ENCODE results near the gene NUMA1. TPM values are rescaled to one million over a fixed set of nuclear protein-coding genes. Genes with fewer than 3 reads are reported as not detected.

NUMA1 gene
- polyA plus RNA-seq, 1 donor from 2014 or later, result 116 TPM

DNA sequence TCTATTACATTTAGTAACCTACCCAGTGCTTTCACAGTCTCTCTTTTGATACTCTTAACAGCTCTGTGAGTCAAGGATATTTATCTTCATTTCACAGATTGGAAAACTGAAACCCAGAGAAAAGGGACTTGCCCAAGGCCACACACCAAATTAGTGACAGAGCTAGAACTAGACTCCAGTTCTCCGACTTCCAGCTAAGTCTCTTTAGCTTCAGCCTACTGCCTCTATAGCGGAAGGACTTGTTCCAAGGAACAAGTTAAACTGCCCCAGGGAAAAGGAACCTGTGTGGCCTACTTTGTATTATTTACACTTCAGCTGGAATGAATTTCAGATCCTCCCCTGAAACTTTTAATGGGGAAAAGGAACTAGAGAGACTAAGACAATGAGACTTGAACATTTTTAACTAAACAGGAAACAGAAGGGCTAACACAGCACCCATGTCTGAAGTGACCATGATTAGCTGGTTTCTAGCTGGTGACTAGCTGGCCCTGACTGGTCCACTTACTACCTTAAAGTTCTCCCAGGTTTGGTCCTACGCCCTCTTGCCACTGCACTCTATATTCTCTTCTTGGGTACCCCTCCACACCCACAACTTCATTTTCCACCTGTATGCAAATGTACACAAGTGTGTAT, 1.6 kb upstream of the NUMA1 start:
- Histone ChIP-seq H3K4me3 (ENCODE audit: low read length) (no peak overlapping the region), H3K4me2 (ENCODE audit: low read length) (no peak overlapping the region), H4K20me1 (ENCODE audit: insufficient read depth) (no peaks in the 10 kb centered on the region), H3F3A (ENCODE audit: insufficient read depth, low read length, poor library complexity, severe bottlenecking) (no peaks in the 10 kb centered on the region), H3K9me2 (ENCODE audit: insufficient read depth, low read length) (no peaks in the 10 kb centered on the region), H3K9ac (ENCODE audit: low read length) (no peak overlapping the region), H3K9me3 (ENCODE audit: low read length) (no peaks in the 10 kb centered on the region), H3K27me3 (ENCODE audit: insufficient read depth, low read depth, low read length) (no peaks in the 10 kb centered on the region), H2AFZ (ENCODE audit: low read depth, low read length) (no peak overlapping the region), H3K79me2 (replicated peaks; ENCODE audit: insufficient read depth, low read length) (peaks cover 33% of the 10 kb centered on the region), H3K27ac (ENCODE audit: low read length) (peak overlapping the region; percentile 90), H3K36me3 (ENCODE audit: insufficient read depth, low read length) (no peaks in the 10 kb centered on the region)
- TF ChIP-seq EP300 (conservative IDR thresholded peaks at IDR 0.05; ENCODE audit: poor library complexity, severe bottlenecking) (no peak), TAF1 (IDR thresholded peaks at IDR 0.05; ENCODE audit: low read depth) (no peak), EZH2 (IDR thresholded peaks at IDR 0.05; ENCODE audit: borderline replicate concordance, insufficient read depth, low read length, poor library complexity, severe bottlenecking) (no peak), POLR2AphosphoS5 (IDR thresholded peaks at IDR 0.05) (no peak)
- TF ChIP-seq, protein P1, sequence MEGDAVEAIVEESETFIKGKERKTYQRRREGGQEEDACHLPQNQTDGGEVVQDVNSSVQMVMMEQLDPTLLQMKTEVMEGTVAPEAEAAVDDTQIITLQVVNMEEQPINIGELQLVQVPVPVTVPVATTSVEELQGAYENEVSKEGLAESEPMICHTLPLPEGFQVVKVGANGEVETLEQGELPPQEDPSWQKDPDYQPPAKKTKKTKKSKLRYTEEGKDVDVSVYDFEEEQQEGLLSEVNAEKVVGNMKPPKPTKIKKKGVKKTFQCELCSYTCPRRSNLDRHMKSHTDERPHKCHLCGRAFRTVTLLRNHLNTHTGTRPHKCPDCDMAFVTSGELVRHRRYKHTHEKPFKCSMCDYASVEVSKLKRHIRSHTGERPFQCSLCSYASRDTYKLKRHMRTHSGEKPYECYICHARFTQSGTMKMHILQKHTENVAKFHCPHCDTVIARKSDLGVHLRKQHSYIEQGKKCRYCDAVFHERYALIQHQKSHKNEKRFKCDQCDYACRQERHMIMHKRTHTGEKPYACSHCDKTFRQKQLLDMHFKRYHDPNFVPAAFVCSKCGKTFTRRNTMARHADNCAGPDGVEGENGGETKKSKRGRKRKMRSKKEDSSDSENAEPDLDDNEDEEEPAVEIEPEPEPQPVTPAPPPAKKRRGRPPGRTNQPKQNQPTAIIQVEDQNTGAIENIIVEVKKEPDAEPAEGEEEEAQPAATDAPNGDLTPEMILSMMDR (IDR thresholded peaks at IDR 0.05; ENCODE audit: poor library complexity, severe bottlenecking), result no peak

DNA sequence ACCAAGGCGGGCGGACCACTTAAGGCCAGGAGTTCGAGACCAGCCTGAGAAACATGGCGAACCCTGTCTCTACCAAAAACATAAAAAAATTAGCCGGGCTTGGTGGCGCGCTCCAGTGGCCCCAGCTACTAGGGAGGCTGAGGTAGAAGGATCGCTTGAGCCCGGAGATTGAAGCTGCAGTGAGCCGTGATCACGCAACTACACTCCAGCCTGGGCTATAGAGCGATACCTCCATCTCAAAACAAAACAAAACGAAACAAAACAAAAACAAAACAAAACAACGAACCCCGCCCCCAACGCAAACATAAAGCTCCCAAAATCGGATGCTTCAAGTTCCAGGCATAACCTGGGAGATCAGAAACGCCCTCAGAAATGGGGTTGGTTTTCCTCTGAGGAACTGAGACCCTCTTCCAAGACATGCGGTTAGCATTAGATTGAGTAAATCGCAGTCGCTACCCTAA, 872 bp upstream of the NUMA1 start:
- peak overlapping the region; percentile 50 for H3K4me2 ChIP-seq (ENCODE audit: low read length)
- no peaks in the 10 kb centered on the region for H3K9me3 ChIP-seq (ENCODE audit: low read length)
- peak overlapping the region; percentile 73 for H3K4me3 ChIP-seq (ENCODE audit: low read length)
- H3F3A ChIP-seq (ENCODE audit: insufficient read depth, low read length, poor library complexity, severe bottlenecking), result no peaks in the 10 kb centered on the region
- H3K27ac ChIP-seq (ENCODE audit: low read length), result peak overlapping the region; percentile 90
- TF ChIP-seq MXI1 (conservative IDR thresholded peaks at IDR 0.05; ENCODE audit: poor library complexity, severe bottlenecking) (no peak), EZH2 (IDR thresholded peaks at IDR 0.05; ENCODE audit: borderline replicate concordance, insufficient read depth, low read length, poor library complexity, severe bottlenecking) (no peak), EP300 (conservative IDR thresholded peaks at IDR 0.05; ENCODE audit: poor library complexity, severe bottlenecking) (no peak), TAF1 (IDR thresholded peaks at IDR 0.05; ENCODE audit: low read depth) (no peak), POLR2AphosphoS5 (IDR thresholded peaks at IDR 0.05) (no peak), RAD21 (conservative IDR thresholded peaks at IDR 0.05) (no peak), SMC3 (conservative IDR thresholded peaks at IDR 0.05; ENCODE audit: poor library complexity) (no peak)
- TF ChIP-seq, protein P2, sequence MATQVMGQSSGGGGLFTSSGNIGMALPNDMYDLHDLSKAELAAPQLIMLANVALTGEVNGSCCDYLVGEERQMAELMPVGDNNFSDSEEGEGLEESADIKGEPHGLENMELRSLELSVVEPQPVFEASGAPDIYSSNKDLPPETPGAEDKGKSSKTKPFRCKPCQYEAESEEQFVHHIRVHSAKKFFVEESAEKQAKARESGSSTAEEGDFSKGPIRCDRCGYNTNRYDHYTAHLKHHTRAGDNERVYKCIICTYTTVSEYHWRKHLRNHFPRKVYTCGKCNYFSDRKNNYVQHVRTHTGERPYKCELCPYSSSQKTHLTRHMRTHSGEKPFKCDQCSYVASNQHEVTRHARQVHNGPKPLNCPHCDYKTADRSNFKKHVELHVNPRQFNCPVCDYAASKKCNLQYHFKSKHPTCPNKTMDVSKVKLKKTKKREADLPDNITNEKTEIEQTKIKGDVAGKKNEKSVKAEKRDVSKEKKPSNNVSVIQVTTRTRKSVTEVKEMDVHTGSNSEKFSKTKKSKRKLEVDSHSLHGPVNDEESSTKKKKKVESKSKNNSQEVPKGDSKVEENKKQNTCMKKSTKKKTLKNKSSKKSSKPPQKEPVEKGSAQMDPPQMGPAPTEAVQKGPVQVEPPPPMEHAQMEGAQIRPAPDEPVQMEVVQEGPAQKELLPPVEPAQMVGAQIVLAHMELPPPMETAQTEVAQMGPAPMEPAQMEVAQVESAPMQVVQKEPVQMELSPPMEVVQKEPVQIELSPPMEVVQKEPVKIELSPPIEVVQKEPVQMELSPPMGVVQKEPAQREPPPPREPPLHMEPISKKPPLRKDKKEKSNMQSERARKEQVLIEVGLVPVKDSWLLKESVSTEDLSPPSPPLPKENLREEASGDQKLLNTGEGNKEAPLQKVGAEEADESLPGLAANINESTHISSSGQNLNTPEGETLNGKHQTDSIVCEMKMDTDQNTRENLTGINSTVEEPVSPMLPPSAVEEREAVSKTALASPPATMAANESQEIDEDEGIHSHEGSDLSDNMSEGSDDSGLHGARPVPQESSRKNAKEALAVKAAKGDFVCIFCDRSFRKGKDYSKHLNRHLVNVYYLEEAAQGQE (IDR thresholded peaks at IDR 0.05; ENCODE audit: borderline replicate concordance), result no peak
- TF ChIP-seq, protein P1 (IDR thresholded peaks at IDR 0.05; ENCODE audit: poor library complexity, severe bottlenecking), result no peak
- peak overlapping the region; percentile 79 for H3K9ac ChIP-seq (ENCODE audit: low read length)
- no peaks in the 10 kb centered on the region for H3K36me3 ChIP-seq (ENCODE audit: insufficient read depth, low read length)
- peak overlapping the region; percentile 18 for H2AFZ ChIP-seq (ENCODE audit: low read depth, low read length)
- H3K9me2 ChIP-seq (ENCODE audit: insufficient read depth, low read length), result no peaks in the 10 kb centered on the region
- H3K27me3 ChIP-seq (ENCODE audit: insufficient read depth, low read depth, low read length), result no peaks in the 10 kb centered on the region
- no peaks in the 10 kb centered on the region for H4K20me1 ChIP-seq (ENCODE audit: insufficient read depth)
- H3K79me2 ChIP-seq (replicated peaks; ENCODE audit: insufficient read depth, low read length), result peaks cover 40% of the 10 kb centered on the region
